HL-60/S4 treated with phorbol 12-myristate 13-acetate at 8.2 ng/mL for 4 days and 3 days (cell line): ENCODE data around the gene SYNM.

Experiments used
- in situ Hi-C: fragments of 300-500 bp; cut with MboI; formaldehyde crosslinking; loops from 2 replicates; pipeline ENCODE4 v1.15.0; 2022; ENCODE audit warnings: low sequenced_read_pairs

SYNM gene

DNA sequence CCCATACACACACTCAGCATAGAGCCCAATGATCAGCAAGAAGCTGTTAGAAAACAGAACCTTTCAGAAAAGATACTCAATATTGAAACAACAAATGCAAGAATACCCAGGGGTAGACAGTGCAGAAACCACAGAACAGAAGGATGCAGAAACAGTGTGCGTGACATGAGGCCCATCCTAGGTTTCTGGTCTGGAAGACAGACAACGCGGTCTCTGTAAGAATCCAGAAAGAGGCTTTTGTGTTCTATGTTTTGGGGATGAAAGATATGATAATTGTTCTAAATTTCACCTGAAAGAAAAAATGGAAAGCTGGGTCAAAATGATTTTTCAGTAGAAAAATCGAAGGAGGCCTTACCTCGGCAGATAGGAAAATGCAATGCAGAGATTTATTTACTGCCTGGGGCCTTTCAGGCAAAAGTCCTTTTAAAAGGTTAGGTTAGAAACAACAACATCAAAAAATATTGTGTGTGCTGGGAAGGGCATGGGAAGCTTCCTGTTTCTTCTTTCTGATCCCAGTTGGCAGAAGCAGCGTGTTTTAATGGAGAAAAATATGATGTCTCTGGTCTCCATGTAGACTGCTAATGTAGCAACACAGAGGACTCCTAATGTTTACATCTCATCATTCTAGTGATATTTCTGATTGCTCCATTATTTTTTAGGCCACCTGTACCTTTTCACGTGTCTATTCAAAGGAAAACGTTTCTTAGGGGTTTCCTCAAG is 17.0 kb downstream of the SYNM start:
- in situ Hi-C loops: no loop called here

GRCh38 chr15:99122831-99123712 is 18.2 kb downstream of the SYNM start:
- in situ Hi-C loops: no loop called here

DNA sequence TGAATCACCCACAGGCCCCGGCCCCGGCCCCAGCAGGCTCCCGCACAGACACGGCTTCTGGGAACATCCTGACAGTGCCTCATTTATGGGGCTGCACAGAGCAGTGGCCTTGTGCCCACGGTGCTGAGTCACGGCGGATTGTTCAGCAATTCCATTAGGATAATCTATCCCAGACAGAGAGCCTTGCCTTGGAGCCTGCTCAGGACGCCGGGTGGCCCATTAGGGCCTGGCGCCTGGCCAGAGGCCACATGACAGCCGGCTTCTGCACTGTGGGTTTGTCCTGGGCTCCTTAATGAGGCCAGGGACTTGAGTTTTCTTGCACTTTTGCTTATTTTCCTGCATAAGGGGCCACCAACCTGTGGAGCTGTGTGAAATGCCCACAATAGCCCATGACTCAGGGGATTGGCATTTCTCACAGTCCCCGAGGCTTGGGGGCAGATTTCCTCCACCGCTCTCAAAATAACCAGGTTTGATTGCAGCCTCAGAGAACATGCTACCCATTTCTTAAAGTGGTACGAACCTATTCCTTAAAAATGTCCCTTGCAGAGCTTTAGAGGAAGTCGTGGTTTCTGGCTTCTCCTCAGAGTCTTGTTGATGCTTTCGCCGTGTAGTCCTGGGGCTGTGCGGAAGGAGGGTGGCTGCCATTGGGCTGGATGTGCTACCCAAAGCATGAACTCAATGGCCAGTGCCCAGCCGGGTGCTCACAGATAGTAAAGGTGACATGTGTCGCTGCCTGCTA is 19.0 kb downstream of the SYNM start:
- in situ Hi-C loops: no loop called here

DNA sequence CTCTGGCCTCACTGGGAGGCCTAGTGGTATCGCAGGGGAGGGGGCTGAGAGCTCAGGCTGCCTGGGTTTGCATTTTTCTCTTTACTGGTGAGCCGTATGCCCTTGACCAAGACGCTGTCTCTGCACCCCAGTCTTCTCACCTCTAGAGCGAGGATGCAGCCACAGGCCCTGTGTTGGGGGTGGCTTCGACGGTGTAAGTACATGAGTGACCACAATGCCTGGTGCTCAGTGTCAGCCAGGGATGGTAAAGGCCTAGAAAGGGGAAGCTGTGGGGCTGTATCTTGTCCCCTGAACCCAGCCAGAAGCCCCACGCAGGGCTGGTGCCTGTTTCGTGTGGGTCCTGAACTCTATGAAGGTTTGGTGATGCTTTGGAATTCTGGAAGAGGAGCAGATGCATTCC is 19.8 kb downstream of the SYNM start:
- in situ Hi-C loops: no loop called here

GRCh38 chr15:99125061-99125891 is 20.4 kb downstream of the SYNM start:
- in situ Hi-C loops: no loop called here

- in situ Hi-C loops: no loop called here
These were observed 21.3 kb downstream of the SYNM start for GRCh38 chr15:99126131-99126588.

DNA sequence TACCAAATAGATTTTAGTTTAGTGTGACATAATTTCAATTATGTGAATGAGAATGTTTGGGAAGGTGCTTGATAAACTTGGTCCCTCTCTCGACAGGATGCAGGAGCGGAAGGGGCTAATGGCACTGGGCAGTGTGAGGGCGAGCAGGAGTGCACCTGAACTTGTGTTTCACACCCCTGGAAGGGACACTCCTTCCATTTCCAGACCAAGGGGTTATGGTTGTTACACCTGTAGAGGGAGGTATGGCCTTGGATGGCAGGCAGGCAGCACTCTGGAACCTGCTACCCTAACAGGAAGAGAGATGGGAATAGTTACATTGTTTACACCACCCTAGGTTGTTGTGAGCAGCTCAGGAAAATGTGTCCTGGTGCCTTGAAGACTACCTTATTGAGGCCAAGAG is 22.1 kb downstream of the SYNM start:
- in situ Hi-C loops: no loop called here

DNA sequence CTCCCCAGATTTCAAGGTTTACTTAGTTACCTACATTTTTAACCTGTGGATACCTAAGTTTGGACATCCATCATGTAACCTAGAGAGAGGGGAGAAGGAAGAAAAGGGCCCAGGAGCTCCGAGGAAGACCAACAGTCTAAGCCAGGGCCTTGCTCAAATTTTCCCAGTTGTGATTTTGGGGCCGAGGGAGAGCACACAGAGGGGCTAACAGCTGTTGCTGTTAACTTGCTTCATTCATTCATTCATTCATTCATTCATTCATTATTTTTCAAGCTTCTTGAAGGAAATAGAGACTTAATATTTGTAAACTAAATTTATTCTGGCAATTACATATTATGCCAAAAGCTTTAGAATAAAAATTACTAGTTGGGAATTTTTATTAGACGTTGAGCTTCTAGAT is 22.9 kb downstream of the SYNM start:
- in situ Hi-C loops: no loop called here

DNA sequence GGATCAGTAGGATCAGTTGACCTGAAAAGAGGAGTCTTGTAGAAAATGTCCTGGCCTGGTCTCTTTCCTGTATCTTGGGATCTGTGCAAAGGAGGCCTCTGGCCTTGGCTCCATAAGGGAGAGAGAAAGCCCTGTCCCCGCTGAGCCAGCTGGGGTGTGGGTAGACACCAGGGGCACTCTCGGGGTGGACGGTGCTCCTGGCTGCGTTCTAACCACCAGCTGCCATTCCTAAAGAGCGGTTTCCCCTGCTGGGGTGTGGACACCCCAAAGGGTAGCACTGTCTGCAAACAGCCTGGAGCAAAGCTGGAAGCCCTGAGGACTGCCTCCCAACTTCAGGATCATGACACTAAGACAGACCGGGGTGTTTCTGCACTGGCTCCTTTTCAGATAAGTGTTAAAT is 23.5 kb downstream of the SYNM start:
- in situ Hi-C loops: no loop called here

- in situ Hi-C loops: no loop called here
These were observed 24.8 kb downstream of the SYNM start for GRCh38 chr15:99129644-99130043.

- in situ Hi-C loops: no loop called here
These were observed 25.4 kb downstream of the SYNM start for GRCh38 chr15:99130314-99130713.

DNA sequence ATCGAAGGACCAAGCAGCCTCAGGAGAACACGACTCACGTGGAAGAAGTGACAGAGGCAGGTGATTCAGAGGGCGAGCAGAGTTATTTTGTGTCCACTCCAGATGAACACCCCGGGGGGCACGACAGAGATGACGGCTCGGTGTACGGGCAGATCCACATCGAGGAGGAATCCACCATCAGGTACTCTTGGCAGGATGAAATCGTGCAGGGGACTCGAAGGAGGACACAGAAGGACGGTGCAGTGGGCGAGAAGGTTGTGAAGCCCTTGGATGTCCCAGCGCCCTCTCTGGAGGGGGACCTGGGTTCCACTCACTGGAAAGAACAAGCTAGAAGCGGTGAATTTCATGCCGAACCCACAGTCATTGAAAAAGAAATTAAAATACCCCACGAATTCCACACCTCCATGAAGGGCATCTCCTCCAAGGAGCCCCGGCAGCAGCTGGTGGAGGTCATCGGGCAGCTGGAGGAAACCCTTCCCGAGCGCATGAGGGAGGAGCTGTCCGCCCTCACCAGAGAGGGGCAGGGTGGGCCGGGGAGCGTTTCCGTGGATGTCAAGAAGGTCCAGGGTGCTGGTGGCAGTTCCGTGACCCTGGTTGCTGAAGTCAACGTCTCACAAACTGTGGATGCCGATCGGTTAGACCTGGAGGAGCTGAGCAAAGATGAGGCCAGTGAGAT is 26.0 kb downstream of the SYNM start:
- in situ Hi-C loops: no loop called here

DNA sequence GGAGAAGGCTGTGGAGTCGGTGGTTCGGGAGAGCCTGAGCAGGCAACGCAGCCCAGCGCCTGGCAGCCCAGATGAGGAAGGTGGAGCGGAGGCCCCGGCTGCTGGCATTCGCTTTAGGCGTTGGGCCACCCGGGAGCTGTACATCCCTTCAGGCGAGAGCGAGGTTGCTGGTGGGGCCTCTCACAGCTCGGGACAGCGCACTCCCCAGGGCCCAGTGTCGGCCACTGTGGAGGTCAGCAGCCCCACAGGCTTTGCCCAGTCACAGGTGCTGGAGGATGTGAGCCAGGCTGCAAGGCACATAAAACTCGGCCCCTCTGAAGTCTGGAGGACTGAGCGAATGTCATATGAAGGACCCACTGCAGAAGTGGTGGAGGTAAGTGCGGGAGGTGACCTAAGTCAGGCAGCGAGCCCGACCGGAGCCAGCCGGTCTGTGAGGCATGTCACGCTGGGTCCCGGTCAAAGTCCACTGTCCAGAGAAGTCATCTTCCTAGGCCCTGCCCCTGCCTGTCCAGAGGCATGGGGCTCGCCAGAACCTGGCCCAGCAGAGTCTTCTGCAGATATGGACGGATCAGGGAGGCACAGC is 26.7 kb downstream of the SYNM start:
- in situ Hi-C loops: no loop called here

DNA sequence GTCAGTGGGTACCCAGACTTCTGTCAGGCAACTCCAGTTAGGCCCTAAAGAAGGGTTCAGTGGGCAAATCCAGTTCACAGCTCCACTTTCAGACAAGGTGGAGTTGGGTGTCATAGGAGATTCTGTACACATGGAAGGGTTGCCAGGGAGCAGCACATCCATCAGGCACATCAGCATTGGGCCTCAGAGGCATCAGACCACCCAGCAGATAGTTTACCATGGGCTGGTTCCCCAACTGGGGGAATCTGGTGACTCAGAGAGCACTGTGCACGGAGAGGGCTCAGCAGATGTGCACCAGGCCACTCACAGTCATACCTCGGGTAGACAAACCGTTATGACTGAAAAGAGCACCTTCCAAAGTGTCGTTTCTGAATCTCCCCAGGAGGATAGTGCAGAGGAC is 27.2 kb downstream of the SYNM start:
- in situ Hi-C loops: no loop called here

DNA sequence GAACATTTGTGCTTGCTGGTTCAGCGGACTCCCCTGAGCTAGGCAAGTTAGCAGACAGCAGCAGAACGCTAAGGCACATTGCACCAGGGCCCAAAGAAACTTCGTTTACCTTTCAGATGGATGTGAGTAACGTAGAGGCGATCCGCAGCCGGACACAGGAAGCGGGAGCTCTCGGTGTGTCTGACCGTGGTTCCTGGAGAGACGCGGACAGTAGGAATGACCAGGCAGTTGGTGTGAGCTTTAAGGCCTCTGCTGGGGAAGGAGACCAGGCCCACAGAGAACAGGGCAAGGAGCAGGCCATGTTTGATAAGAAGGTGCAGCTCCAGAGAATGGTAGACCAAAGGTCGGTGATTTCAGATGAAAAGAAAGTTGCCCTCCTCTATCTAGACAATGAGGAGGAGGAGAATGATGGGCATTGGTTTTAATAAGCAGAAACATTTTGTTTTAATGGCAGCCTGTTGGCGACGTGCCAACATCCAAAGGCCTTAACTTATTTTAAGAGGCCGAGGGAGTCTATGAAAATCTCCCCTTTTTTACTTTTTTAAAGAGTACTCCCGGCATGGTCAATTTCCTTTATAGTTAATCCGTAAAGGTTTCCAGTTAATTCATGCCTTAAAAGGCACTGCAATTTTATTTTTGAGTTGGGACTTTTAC is 27.9 kb downstream of the SYNM start:
- in situ Hi-C loops: no loop called here

- in situ Hi-C loops: no loop called here
These were observed 29.5 kb downstream of the SYNM start for GRCh38 chr15:99134317-99134821.

GRCh38 chr15:99135194-99135593 is 30.3 kb downstream of the SYNM start:
- in situ Hi-C loops: no loop called here

DNA sequence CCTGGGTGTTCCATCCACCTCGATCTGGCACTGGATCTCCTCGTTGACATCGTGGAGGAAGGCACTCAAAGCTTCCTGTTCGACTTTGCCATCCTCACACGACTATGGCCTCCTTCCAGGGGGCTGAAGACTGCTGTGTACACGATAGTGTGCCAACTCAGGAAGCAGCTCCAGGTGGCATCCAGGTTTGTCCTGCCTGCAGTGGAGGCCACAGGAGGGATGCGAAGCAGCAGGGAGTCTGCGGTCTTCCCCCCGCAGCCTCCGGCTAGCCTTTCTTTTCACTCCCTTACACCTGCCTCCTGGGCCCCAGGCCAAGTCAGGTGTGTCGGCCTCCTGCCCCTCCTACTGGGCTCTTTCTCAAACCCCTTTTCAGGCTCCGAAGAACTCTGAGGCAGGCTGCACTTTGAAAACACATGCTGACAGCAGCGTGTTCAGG is 32.2 kb downstream of the SYNM start:
- in situ Hi-C loops: no loop called here

GRCh38 chr15:99137877-99138276 is 33.0 kb downstream of the SYNM start:
- in situ Hi-C loops: no loop called here
